Stimulated activated naive CD8-positive, alpha-beta T cell treated with anti-CD3 and anti-CD28 coated beads, Interleukin-15, Interleukin-2, amounts not matched to agents 100 ng/mL and 50 ng/mL, for 24 hours (primary cell): Measurements from ENCODE around the gene CEACAM18.
"Not testable (repeated sequence)": the region's sequence is repeated elsewhere in the genome, so short reads cannot be mapped to it uniquely, and the experiment has no call there.

ENCODE experiments used
- H3K27ac Mint-ChIP-seq: one replicate; pipeline ENCODE4 v1.8.0; 2021; ENCODE audit warnings: mild to moderate bottlenecking, mixed read lengths
- H3K27me3 Mint-ChIP-seq: one replicate; pipeline ENCODE4 v1.8.0; 2021; ENCODE audit warnings: mixed read lengths
- H3K36me3 Mint-ChIP-seq: one replicate; pipeline ENCODE4 v1.8.0; 2021; ENCODE audit warnings: low read depth, mixed read lengths
- H3K4me1 Mint-ChIP-seq: one replicate; pipeline ENCODE4 v1.8.0; 2021; ENCODE audit warnings: low read depth, mixed read lengths
- H3K4me3 Mint-ChIP-seq: one replicate; pipeline ENCODE4 v1.8.0; 2021; ENCODE audit warnings: mild to moderate bottlenecking, mixed read lengths
- H3K9me3 Mint-ChIP-seq: one replicate; pipeline ENCODE4 v1.8.0; 2021; ENCODE audit warnings: mixed read lengths

Gene CEACAM18

DNA sequence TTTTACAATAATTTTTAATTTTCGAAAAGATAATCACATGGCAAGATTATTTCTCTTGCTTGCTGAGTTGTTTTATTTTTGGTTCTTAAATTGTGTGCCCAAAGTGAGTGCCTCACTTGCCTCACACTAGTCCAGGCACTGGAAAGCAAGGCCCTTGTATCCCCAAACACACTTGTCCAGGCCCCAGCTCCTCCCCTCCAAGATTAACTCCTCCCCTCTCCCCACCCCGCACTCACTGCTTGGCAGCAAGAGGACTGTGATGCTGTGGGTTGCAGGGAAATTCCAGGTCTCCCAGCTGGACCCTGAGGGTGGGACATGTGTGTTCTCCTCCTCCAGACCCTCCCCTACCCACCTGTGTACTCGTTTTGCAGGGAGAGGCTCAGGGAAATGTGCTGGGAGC, 19.3 kb downstream of the CEACAM18 start:
- Mint-ChIP-seq H3K27me3 (peaks cover 17% of the 10 kb centered on the region), H3K36me3 (peaks cover 5% of the 10 kb centered on the region), H3K9me3 (peaks cover 11% of the 10 kb centered on the region)

GRCh38 chr19:51500931-51501330, 22.6 kb downstream of the CEACAM18 start:
- Mint-ChIP-seq H3K4me3 (peak overlapping the region; percentile 70), H3K27ac (peak overlapping the region; percentile 82), H3K4me1 (peaks cover 30% of the 10 kb centered on the region)
- H3K36me3 Mint-ChIP-seq, H3K27me3 Mint-ChIP-seq, H3K9me3 Mint-ChIP-seq: not testable (repeated sequence)

More for the DNA sequence above, 19.3 kb downstream of the CEACAM18 start:
- Mint-ChIP-seq H3K4me3 (no peak overlapping the region), H3K27ac (no peak overlapping the region), H3K4me1 (peaks cover 31% of the 10 kb centered on the region)

DNA sequence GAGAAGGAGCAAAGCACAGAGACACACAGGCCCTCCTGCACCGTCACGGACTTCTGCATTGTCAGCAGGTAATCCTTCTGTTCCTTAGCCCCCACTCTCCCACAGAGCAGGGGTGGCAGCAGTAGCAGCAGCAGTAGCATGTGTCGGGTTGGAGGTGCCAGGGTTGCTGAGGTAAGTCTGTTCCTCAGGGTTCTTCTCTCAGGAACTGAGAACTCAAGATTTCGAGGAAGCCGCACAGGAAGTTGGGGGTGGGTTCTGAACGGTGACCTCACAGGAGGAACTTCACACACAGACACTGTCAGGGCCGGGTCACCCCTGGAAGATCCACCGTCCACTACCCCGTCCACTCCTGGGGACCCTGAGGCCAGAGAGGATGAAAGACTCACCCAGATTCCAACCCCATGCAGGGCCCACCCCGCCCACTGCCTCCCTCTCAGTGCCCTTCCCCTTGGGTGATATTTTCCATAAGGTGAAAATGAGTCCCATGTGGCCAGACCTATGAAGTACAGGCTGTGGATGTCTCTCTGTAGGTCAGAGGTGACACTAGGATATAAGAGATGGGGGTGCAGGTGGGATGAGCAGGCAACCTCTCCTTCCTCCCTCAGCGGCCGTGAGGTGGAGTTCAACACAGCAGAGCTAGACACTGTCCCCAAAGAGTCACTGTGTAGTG, 23.4 kb downstream of the CEACAM18 start, which contains the start of gene SIGLEC12:
Gene SIGLEC12 (minus strand): TSS at position 207 of the 670 bp plus-strand sequence. CDS start 67 bp downstream, at position 140.
- Mint-ChIP-seq H3K4me3 (peak within 1 kb of the TSS; percentile 70), H3K27ac (peak within 1 kb of the TSS; percentile 82), H3K36me3 (no peaks in the 10 kb centered on the region), H3K27me3 (no peaks in the 10 kb centered on the region), H3K4me1 (peaks cover 34% of the 10 kb centered on the region), H3K9me3 (peaks cover 8% of the 10 kb centered on the region)

DNA sequence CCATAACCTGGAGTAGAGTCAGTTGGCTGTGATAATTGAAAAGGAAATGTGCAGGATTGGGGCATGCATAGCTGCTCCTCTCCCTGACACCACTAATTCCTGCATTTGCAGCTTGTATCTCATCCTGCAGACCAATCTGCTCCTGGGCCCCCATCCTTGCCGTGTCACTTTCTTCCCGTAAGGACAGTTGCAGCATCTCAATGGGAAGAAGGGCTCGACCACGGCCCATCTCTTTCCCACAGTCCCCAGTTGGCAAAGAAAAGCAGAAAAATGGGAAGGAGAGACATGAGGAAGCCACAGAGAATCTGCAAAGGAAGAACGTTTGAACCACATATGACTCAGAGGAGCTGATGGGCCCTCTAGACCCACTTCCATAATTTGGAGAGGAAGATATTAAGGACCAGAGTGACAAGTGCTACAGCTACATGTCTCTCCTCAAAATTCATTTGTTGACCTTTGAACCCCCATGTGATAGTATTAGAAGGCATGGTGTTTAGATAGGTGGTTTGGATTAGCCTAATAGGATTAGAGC, 25.0 kb downstream of the CEACAM18 start:
- peaks cover 8% of the 10 kb centered on the region for H3K9me3 Mint-ChIP-seq
- no peak overlapping the region for H3K4me3 Mint-ChIP-seq
- peaks cover 34% of the 10 kb centered on the region for H3K4me1 Mint-ChIP-seq
- no peak overlapping the region for H3K27ac Mint-ChIP-seq
- H3K36me3 Mint-ChIP-seq = no peaks in the 10 kb centered on the region
- H3K27me3 Mint-ChIP-seq = no peaks in the 10 kb centered on the region

- peaks cover 8% of the 10 kb centered on the region for H3K9me3 Mint-ChIP-seq
- no peaks in the 10 kb centered on the region for H3K27me3 Mint-ChIP-seq
- H3K4me3 Mint-ChIP-seq = no peak overlapping the region
- no peak overlapping the region for H3K27ac Mint-ChIP-seq
- no peaks in the 10 kb centered on the region for H3K36me3 Mint-ChIP-seq
- H3K4me1 Mint-ChIP-seq = peaks cover 34% of the 10 kb centered on the region
These were observed 25.6 kb downstream of the CEACAM18 start for GRCh38 chr19:51503896-51504295.

- Mint-ChIP-seq H3K4me1 (peaks cover 37% of the 10 kb centered on the region), H3K27me3 (peaks cover 3% of the 10 kb centered on the region), H3K27ac (no peak overlapping the region)
These were observed 27.6 kb downstream of the CEACAM18 start for GRCh38 chr19:51505904-51506303.

DNA sequence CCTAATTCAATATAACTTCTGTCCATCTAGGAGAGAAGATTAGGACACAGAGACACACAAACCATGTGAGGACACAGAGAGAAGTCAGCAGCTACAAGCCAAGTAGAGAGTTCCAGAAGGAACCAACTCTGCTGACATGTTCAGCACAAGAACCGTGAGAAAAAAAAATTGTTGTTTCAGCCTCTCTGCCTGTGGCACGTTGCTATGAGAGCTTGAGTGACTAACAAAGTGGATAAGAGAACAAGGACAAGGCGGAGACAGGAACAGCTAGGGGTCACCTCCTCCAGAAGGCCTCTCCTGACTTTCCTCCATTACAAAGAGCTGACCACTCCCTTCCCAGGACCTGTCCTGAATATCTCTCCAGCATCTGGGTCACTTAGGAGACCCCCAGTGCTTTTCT, 28.9 kb downstream of the CEACAM18 start:
- H3K4me3 Mint-ChIP-seq = no peak overlapping the region
- no peak overlapping the region for H3K27ac Mint-ChIP-seq
- H3K4me1 Mint-ChIP-seq = peaks cover 33% of the 10 kb centered on the region

More at GRCh38 chr19:51505904-51506303, 27.6 kb downstream of the CEACAM18 start:
- Mint-ChIP-seq H3K9me3 (peaks cover 8% of the 10 kb centered on the region), H3K4me3 (no peak overlapping the region), H3K36me3 (no peaks in the 10 kb centered on the region)

DNA sequence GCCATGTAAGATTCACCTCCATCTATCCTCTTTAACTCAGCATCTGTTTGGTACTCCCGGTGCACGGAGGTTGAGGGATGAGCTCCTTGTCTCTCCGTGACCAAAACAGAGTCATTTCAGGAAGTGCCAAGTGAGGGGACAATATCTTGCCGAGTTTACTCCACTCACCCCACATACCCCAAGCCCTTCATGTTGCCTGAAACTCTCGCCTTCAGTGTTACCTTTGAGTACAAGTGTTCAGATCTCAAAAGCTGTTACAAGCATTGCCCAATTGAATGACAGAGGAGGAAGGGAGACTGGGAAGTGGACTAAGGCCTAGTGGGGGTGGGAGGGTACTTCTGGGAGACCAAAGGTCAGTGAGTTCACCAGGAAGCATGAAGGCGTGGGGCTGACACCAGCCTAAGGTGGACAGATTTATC, 29.3 kb downstream of the CEACAM18 start:
- H3K36me3 Mint-ChIP-seq = no peaks in the 10 kb centered on the region
- H3K4me3 Mint-ChIP-seq = no peak overlapping the region
- peaks cover 18% of the 10 kb centered on the region for H3K27me3 Mint-ChIP-seq
- H3K27ac Mint-ChIP-seq = no peak overlapping the region
- H3K9me3 Mint-ChIP-seq = peaks cover 8% of the 10 kb centered on the region
- H3K4me1 Mint-ChIP-seq = peaks cover 31% of the 10 kb centered on the region

More for the DNA sequence above, 28.9 kb downstream of the CEACAM18 start:
- H3K27me3 Mint-ChIP-seq = peaks cover 13% of the 10 kb centered on the region
- no peaks in the 10 kb centered on the region for H3K36me3 Mint-ChIP-seq
- peaks cover 8% of the 10 kb centered on the region for H3K9me3 Mint-ChIP-seq

GRCh38 chr19:51508059-51508733, 29.9 kb downstream of the CEACAM18 start:
- peaks cover 22% of the 10 kb centered on the region for H3K27me3 Mint-ChIP-seq
- H3K4me3 Mint-ChIP-seq = no peak overlapping the region
- no peak overlapping the region for H3K27ac Mint-ChIP-seq
- H3K4me1 Mint-ChIP-seq = peaks cover 26% of the 10 kb centered on the region
- no peaks in the 10 kb centered on the region for H3K36me3 Mint-ChIP-seq
- peaks cover 3% of the 10 kb centered on the region for H3K9me3 Mint-ChIP-seq

GRCh38 chr19:51509823-51510660, 31.7 kb downstream of the CEACAM18 start:
- Mint-ChIP-seq H3K27me3 (peaks cover 28% of the 10 kb centered on the region), H3K27ac (no peak overlapping the region), H3K4me1 (peaks cover 23% of the 10 kb centered on the region), H3K4me3 (no peak overlapping the region), H3K36me3 (no peaks in the 10 kb centered on the region), H3K9me3 (no peaks in the 10 kb centered on the region)

- H3K4me1 Mint-ChIP-seq = peaks cover 19% of the 10 kb centered on the region
- H3K27me3 Mint-ChIP-seq = peaks cover 28% of the 10 kb centered on the region
- H3K9me3 Mint-ChIP-seq = no peaks in the 10 kb centered on the region
- no peaks in the 10 kb centered on the region for H3K36me3 Mint-ChIP-seq
- no peak overlapping the region for H3K27ac Mint-ChIP-seq
- H3K4me3 Mint-ChIP-seq = no peak overlapping the region
These were observed 33.0 kb downstream of the CEACAM18 start for GRCh38 chr19:51511353-51511752.

DNA sequence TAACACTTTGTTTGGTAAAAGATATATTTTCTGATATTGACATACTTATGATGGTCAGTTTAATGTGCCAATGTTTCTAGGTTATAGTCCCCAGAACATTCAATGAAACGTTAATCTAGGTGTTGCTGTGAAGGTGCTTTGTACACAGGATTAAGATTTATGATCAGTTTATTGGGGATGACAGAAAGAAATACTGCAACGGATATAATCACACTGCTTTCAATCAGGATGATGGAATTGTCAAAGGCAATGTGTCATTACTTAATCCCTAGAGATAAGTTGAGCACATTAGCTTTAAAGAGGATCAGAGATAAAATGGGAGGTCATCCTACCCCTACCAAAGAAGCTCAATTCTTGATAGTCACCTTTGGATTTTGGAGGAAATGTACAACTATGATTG, 35.6 kb downstream of the CEACAM18 start:
- H3K36me3 Mint-ChIP-seq = no peaks in the 10 kb centered on the region
- H3K27ac Mint-ChIP-seq = no peak overlapping the region
- peaks cover 24% of the 10 kb centered on the region for H3K4me1 Mint-ChIP-seq
- no peaks in the 10 kb centered on the region for H3K9me3 Mint-ChIP-seq
- peaks cover 31% of the 10 kb centered on the region for H3K27me3 Mint-ChIP-seq
- H3K4me3 Mint-ChIP-seq = no peak overlapping the region

GRCh38 chr19:51514866-51515481, 36.6 kb downstream of the CEACAM18 start:
- Mint-ChIP-seq H3K9me3 (no peaks in the 10 kb centered on the region), H3K36me3 (no peaks in the 10 kb centered on the region), H3K4me1 (peaks cover 24% of the 10 kb centered on the region), H3K27ac (no peak overlapping the region), H3K4me3 (no peak overlapping the region), H3K27me3 (peaks cover 31% of the 10 kb centered on the region)

- H3K9me3 Mint-ChIP-seq = no peaks in the 10 kb centered on the region
- H3K4me3 Mint-ChIP-seq = no peak overlapping the region
- peaks cover 26% of the 10 kb centered on the region for H3K27me3 Mint-ChIP-seq
- peaks cover 7% of the 10 kb centered on the region for H3K4me1 Mint-ChIP-seq
- no peaks in the 10 kb centered on the region for H3K36me3 Mint-ChIP-seq
- H3K27ac Mint-ChIP-seq = no peak overlapping the region
These were observed 42.4 kb downstream of the CEACAM18 start for GRCh38 chr19:51520728-51521127.
